Muscle of leg (tissue), 11 donors: ENCODE data around the gene CLTA. TPM values are rescaled to one million over a fixed set of nuclear protein-coding genes. Genes with fewer than 3 reads are reported as not detected.
"Not testable (repeated sequence)": the region's sequence is repeated elsewhere in the genome, so short reads cannot be mapped to it uniquely, and the experiment has no call there.

Experiments used
- DNase-seq: peaks from one replicate; pipeline ENCODE4 v3.0.0; 2013
- H3K27ac ChIP-seq: one replicate; pipeline ENCODE4 v1.5.1; 2013; ENCODE audit warnings: mild to moderate bottlenecking, low read length, control low read depth
- H3K27me3 ChIP-seq: one replicate; pipeline ENCODE4 v1.6.1; 2013; ENCODE audit warnings: low read length; ENCODE audit not compliant: control insufficient read depth, insufficient read depth
- H3K36me3 ChIP-seq: one replicate; pipeline ENCODE4 v1.6.1; 2013; ENCODE audit warnings: low read length; ENCODE audit not compliant: control insufficient read depth, insufficient read depth
- H3K4me1 ChIP-seq: one replicate; pipeline ENCODE4 v1.6.1; 2013; ENCODE audit warnings: low read length; ENCODE audit not compliant: control insufficient read depth, insufficient read depth
- H3K4me3 ChIP-seq: one replicate; pipeline ENCODE4 v1.5.1; 2013; ENCODE audit warnings: low read length, control low read depth
- H3K9me3 ChIP-seq: replicated peaks from 2 replicates; pipeline ENCODE4 v1.6.1; 2013; ENCODE audit warnings: low read depth, low read length; ENCODE audit not compliant: control insufficient read depth
- WGBS: methylation state at CpG from one replicate; pipeline ENCODE4 v1.1.5; 2013; ENCODE audit warnings: missing lambda C conversion rate; ENCODE audit not compliant: insufficient coverage; 5-methylcytosine and 5-hydroxymethylcytosine counted together
- polyA plus RNA-seq, 8 donors: library from polyadenylated mRNA; unstranded; fragments of 120-200 nt; gene quantifications; one replicate each; pipeline versions ENCODE4 v1.2.1 to v1.2.3, GENCODE V29; 2013; ENCODE audit warnings: inconsistent platforms in 1 of 8, low replicate concordance in 1 of 8; ENCODE audit not compliant: insufficient read length in 8 of 8, insufficient read depth in 1 of 8
- total RNA-seq: library from RNA; stranded (reverse); fragments of 120-200 nt; gene quantifications from one replicate; pipeline ENCODE4 v1.2.4, GENCODE V29; 2013

CLTA gene
- total and polyA plus RNA-seq, 9 donors = 112 to 156 (median 130) TPM

DNA sequence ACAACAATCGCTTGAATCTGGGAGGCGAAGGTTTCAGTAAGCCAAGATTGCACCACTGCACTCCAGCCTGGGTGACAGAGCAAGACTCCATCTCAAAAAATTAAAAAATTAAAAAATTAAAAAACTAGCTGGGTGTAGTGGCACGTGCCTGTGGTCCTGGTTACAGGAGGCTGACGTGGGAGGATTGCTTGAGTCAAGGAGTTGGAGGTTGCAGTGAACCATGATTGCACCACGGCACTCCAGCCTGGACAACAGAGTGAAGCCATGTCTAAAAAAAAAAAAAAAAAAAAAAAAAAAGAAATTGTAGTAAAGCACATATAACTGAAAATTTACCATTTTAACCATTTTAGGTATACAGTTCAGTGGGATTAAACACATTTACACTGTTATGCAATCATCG is 34.6 kb upstream of the CLTA start:
- no peak for DNase-seq
- Histone ChIP-seq H3K4me1 (peaks cover 37% of the 10 kb centered on the region), H3K4me3 (no peak overlapping the region), H3K27ac (no peak overlapping the region), H3K36me3 (peaks cover 26% of the 10 kb centered on the region), H3K27me3 (no peaks in the 10 kb centered on the region), H3K9me3 (peaks cover 5% of the 10 kb centered on the region)
- 100% methylated on average over 2 of the region's 6 CpGs for WGBS

DNA sequence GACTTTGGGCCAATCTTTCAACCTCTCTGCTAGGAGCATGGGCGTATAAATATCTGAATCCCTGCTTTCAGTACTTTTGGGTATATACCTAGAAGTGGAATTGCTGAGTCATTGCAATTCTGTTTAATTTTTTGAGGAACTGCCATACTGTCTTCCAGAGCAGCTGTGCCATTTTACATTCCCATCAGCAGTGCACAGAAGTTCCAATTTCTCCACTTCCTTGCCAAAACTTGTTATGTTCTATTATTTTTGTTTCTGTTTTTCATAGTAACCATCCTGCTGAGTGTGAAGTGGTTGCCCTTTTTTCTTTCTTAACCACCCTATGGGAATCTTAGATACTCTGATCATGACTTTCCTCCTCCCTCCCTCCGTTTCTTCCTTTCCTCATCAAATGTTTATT is 32.6 kb upstream of the CLTA start:
- Histone ChIP-seq H3K27ac (peak overlapping the region; percentile 65), H3K4me3 (no peak overlapping the region), H3K4me1 (peaks cover 41% of the 10 kb centered on the region), H3K36me3 (peaks cover 16% of the 10 kb centered on the region), H3K27me3 (no peaks in the 10 kb centered on the region), H3K9me3 (peaks cover 5% of the 10 kb centered on the region)
- DNase-seq = peak; percentile 86
- no CpG with 5 or more reads among the region's 2 CpGs for WGBS

DNA sequence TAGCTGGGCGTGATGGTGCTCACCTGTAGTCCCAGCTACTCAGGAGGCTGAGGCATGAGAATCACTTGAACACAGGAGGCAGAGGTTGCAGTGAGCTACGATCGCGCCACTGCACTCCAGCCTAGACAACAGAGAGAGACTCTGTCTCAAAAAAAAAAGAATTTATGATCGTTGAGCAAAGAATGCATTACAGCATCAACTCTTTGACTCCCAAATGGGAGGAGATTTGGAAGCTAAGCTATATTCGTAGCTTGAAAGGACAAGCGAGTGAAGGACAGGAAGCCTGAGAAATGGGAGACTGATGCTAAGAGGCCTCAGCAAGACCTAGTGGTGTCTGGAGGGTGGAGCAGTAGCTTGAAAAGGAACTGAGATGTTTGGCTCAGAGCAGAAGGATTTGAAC is 31.8 kb upstream of the CLTA start:
- Histone ChIP-seq H3K4me3 (no peak overlapping the region), H3K4me1 (peaks cover 46% of the 10 kb centered on the region), H3K27ac (peak overlapping the region; percentile 65), H3K36me3 (peaks cover 14% of the 10 kb centered on the region), H3K9me3 (peaks cover 5% of the 10 kb centered on the region), H3K27me3 (no peaks in the 10 kb centered on the region)
- DNase-seq = peak; percentile 98
- 29% methylated on average over 2 of the region's 7 CpGs for WGBS

DNA sequence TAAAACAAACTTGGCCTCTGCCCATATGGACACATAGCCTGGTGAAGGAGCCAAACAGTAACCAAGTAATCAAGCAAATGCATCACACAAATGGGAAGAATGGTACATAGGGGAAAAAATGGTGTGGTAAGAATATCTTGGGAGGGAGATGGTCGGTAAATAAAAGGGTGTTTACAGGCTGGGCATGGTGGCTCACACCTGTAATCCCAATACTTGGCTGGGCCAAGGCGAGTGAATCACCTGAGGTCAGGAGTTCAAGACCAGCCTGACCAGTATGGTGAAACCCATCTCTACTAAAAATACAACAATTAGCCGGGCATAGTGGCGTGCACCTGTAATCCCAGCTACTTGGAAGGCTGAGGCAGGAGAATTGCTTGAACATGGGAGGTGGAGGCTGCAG is 31.2 kb upstream of the CLTA start:
- H3K4me1 ChIP-seq = peaks cover 46% of the 10 kb centered on the region
- not testable (repeated sequence) for H3K27me3 ChIP-seq, H3K4me3 ChIP-seq, DNase-seq, H3K9me3 ChIP-seq
- peak overlapping the region; percentile 57 for H3K27ac ChIP-seq
- 80% methylated on average over 1 of the region's 4 CpGs for WGBS
- peaks cover 14% of the 10 kb centered on the region for H3K36me3 ChIP-seq

DNA sequence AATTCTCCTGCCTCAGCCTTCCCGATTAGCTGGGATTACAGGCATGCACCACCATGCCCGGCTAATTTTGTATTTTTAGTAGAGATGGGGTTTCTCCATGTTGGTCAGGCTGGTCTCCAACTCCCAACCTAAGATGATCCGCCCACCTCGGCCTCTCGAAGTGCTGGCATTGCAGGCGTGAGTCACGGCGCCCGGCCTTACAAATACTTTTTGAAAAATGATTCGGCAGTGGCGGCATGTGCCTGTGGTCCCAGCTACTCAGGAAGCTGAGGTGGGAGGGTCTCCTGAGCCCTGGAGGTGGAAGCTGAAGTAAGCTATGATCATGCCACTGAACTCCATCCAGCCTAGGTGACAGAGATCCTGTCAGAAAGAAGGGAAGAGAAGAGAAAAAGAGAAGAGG is 30.6 kb upstream of the CLTA start:
- not testable (repeated sequence) for H3K27me3 ChIP-seq, H3K9me3 ChIP-seq, H3K27ac ChIP-seq, DNase-seq, H3K4me3 ChIP-seq
- 86% methylated on average over 8 of the region's 11 CpGs for WGBS
- peaks cover 48% of the 10 kb centered on the region for H3K4me1 ChIP-seq
- peaks cover 14% of the 10 kb centered on the region for H3K36me3 ChIP-seq

DNA sequence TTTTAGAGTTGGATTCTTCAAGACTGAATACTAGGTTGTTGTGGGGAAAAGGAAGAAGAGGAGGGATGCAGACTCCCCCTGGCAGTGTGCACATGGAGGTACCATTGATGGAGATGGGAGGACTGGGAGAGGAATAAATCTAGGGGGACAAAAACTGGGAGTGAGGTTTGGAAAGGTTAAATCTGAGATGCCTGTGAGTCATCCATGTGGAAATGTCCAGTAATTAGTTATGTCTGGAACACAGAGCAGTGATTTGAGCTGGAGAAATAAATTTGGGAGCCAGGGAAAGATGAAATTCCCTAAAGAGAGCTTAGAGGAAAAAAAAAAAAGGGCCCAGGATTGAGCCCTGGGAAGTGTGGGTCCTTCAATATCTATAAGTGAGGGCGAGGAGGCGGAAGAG is 29.5 kb upstream of the CLTA start:
- peak; percentile 75 for DNase-seq
- Histone ChIP-seq H3K27me3 (no peaks in the 10 kb centered on the region), H3K27ac (peak overlapping the region; percentile 70), H3K4me3 (no peak overlapping the region), H3K9me3 (peaks cover 5% of the 10 kb centered on the region), H3K4me1 (peaks cover 56% of the 10 kb centered on the region), H3K36me3 (peaks cover 14% of the 10 kb centered on the region)
- 71% methylated on average over 2 of the region's 2 CpGs for WGBS

DNA sequence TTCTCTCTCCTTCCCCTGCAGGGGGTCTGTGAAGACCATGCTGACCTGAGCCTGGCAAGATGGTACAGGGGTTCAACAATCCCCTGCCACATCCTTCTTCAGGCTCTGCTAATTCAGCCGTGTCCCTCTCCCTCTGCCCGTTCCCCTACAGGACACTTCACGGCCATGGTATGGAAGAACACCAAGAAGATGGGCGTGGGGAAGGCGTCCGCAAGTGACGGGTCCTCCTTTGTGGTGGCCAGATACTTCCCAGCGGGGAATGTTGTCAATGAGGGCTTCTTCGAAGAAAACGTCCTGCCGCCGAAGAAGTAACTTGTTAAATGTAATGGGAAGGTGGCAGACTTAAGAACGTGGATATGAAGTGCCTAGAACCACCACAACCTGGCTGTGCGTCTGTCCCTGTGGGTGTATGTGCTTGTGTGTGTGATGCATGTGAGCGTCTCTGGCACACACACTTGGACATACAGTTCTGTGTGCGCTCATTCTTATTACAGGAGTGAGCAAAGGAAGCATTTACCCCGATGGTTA is 28.4 kb upstream of the CLTA start:
- H3K9me3 ChIP-seq = no peaks in the 10 kb centered on the region
- peaks cover 63% of the 10 kb centered on the region for H3K4me1 ChIP-seq
- WGBS = 75% methylated on average over 14 of the region's 17 CpGs
- peaks cover 9% of the 10 kb centered on the region for H3K36me3 ChIP-seq
- DNase-seq = no peak
- no peak overlapping the region for H3K4me3 ChIP-seq
- H3K27ac ChIP-seq = peak overlapping the region; percentile 97
- H3K27me3 ChIP-seq = no peaks in the 10 kb centered on the region

DNA sequence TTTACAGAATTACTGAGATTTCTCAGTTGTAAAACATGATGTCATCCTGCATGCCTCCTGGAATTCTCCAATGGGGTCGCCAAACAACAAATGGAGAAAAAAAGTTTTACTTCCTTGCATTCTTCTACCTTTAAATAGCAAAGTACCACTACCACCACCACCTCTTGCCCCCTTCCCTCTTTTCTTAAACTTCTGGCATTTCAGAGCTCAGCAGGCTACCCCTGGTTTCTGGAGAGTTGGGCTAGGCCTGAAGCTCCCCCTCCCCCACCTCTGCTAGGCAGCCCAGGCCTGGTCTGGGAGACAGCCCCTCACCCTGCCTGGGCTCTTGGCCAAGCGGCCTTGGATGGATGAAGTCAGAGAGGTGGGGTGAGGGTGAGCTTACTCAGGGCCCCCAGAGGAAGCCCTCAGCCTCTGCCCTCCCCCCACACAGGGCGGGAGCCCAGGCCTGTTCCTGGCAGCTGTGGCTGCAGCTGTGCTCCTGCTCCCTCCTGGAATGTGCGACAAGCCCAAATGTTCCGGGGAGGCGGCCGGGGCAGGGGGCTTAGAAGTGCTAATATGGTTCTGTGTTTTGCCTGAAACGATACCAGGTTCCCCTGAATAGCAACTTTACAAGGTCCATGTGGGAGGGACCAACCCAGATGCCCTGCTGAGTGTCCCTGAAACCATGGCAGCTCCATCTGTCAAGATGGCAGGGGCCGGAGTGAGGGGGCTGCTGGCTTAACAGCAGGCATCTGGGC is 27.5 kb upstream of the CLTA start:
- no peak overlapping the region for H3K4me3 ChIP-seq
- peaks cover 8% of the 10 kb centered on the region for H3K36me3 ChIP-seq
- no peaks in the 10 kb centered on the region for H3K9me3 ChIP-seq
- H3K4me1 ChIP-seq = peaks cover 63% of the 10 kb centered on the region
- H3K27me3 ChIP-seq = no peaks in the 10 kb centered on the region
- peak; percentile 98 for DNase-seq
- WGBS = 20% methylated on average over 7 of the region's 9 CpGs
- H3K27ac ChIP-seq = peak overlapping the region; percentile 97

DNA sequence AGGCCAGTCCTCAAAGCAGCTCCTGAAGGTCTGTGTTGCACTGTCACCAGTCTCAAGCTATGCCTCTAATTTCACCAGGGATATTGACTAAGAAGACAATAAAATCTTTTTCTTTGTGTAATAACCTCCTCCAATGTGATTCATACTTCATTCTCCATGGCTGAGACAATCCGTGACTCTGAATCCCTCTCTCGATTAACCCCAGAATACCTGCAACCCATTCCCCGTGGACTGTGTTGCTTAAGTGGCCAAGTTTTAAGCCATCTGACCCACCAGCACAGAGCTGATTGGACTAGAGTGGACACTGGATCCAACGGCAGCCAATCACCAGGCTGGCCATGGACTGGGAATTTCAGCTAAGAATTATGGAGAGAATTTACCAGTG is 26.9 kb upstream of the CLTA start:
- no peak overlapping the region for H3K4me3 ChIP-seq
- 57% methylated on average over 1 of the region's 4 CpGs for WGBS
- DNase-seq = peak; percentile 75
- peak overlapping the region; percentile 97 for H3K27ac ChIP-seq
- no peaks in the 10 kb centered on the region for H3K9me3 ChIP-seq
- H3K27me3 ChIP-seq = no peaks in the 10 kb centered on the region
- peaks cover 7% of the 10 kb centered on the region for H3K36me3 ChIP-seq
- peaks cover 58% of the 10 kb centered on the region for H3K4me1 ChIP-seq

DNA sequence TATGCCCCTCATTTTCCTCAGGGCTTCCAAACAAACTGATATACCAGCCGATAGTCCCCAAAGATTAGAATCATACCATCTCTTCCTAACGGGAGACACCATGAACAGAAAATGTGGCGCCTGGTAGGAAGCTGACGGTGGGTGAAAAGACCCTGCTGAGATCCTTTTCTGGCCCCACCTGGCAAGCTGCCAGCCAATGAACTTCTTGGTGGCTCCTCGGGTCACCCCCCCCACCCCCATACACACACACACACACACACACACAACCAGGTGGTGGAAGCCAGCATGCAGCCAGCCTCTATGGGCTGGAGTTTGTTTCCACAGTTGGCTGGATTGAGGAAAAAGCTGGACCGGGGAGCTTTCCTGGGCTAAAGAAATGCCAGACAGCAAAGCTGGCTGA is 26.3 kb upstream of the CLTA start:
- H3K27me3 ChIP-seq = no peaks in the 10 kb centered on the region
- H3K4me3 ChIP-seq = no peak overlapping the region
- peaks cover 5% of the 10 kb centered on the region for H3K36me3 ChIP-seq
- H3K4me1 ChIP-seq = peaks cover 58% of the 10 kb centered on the region
- DNase-seq = peak; percentile 51
- no peaks in the 10 kb centered on the region for H3K9me3 ChIP-seq
- 59% methylated on average over 4 of the region's 6 CpGs for WGBS
- peak overlapping the region; percentile 97 for H3K27ac ChIP-seq
